HCT116 (cell line): ENCODE measurements around the gene RNGTT. TPM values are rescaled to one million over a fixed set of nuclear protein-coding genes. Genes with fewer than 3 reads are reported as not detected.

Source experiments
- ATAC-seq: fragments of 200-7000 bp; cut with Tn5 transposase; 2 replicates; pipeline ENCODE4 v1.9.1; 2020; ENCODE audit warnings: mild to moderate bottlenecking, moderate library complexity
- BruUV-seq: library from RNA; stranded (reverse); fragments of 400-500 nt; replicated peaks from 2 replicates; lab custom pipeline; 2021; lab: Mats Ljungman, UMichigan
- CTCF ChIA-PET: fragments of 300-600 bp; sonication (Branson Sonifier 250); formaldehyde crosslinking; loops from one replicate; lab custom pipeline; 2021; ENCODE audit warnings: antibody characterized with exemption; lab: Charles Lee
- POLR2A ChIA-PET: fragments of 300-600, 350-600 bp; sonication (Branson Sonifier 250); formaldehyde crosslinking; loops from one replicate; lab custom pipeline; 2021; ENCODE audit warnings: antibody characterized with exemption; lab: Charles Lee
- RAD21 ChIA-PET, 2 experiments: fragments of 300-600 bp; sonication (Branson Sonifier 250); formaldehyde crosslinking; loops; one replicate each; lab custom pipeline; 2023; ENCODE audit warnings: low total read pairs in 2 of 2; ENCODE audit not compliant: uncharacterized antibody in 2 of 2, unreplicated experiment in 2 of 2, low non-redundant PET in 1 of 2; lab: Charles Lee
- DNase-seq: peaks from one replicate; pipeline ENCODE4 v3.0.0-alpha.2; 2010; ENCODE audit warnings: low read depth, low spot score
- H2AFZ ChIP-seq: fragments of 200-600 bp; shearing (Covaris generic), sonication (generic); 2 replicates; pipeline ENCODE4 v1.6.1; 2017; ENCODE audit warnings: low read depth, mixed run types, mixed read lengths, antibody characterized with exemption, low read length; ENCODE audit not compliant: poor library complexity, severe bottlenecking
- H3K27ac ChIP-seq: 2 replicates; pipeline ENCODE4 v1.5.1; 2012; ENCODE audit warnings: low read depth, low read length
- H3K27me3 ChIP-seq: fragments of 200-600 bp; sonication (generic); 2 replicates; pipeline ENCODE4 v1.6.1; 2016; ENCODE audit warnings: mixed run types, low read length, mixed read lengths; ENCODE audit not compliant: insufficient read depth
- H3K36me3 ChIP-seq, 2 experiments: fragments of 200-500 bp in 1 of 2; fragments of 200-600 bp in 1 of 2; sonication (Bioruptor generic) in 1 of 2; sonication (generic) in 1 of 2; 2 replicates each; pipeline versions ENCODE4 v1.5.1 to v1.6.1; 2014 to 2016; ENCODE audit warnings: low read length in 2 of 2, inconsistent platforms in 1 of 2, mixed read lengths in 1 of 2, mixed run types in 1 of 2; ENCODE audit not compliant: insufficient read depth in 2 of 2, control insufficient read depth in 1 of 2
- H3K4me1 ChIP-seq, 2 experiments: fragments of 200-600 bp in 1 of 2; sonication (generic) in 1 of 2; 2 replicates each; pipeline versions ENCODE4 v1.5.1 to v1.6.1; 2012 to 2017; ENCODE audit warnings: low read length in 2 of 2, inconsistent platforms in 1 of 2, mild to moderate bottlenecking in 1 of 2, mixed read lengths in 1 of 2, mixed run types in 1 of 2, moderate library complexity in 1 of 2; ENCODE audit not compliant: insufficient read depth in 2 of 2, control insufficient read depth in 1 of 2
- H3K4me2 ChIP-seq: fragments of 200-600 bp; sonication (generic); 2 replicates; pipeline ENCODE4 v1.6.1; 2017; ENCODE audit warnings: mixed run types, low read length, mixed read lengths
- H3K4me3 ChIP-seq, 2 experiments: fragments of 200-600 bp in 1 of 2; sonication (generic) in 1 of 2; replicated peaks in 1 of 2; 2 replicates each; pipeline ENCODE4 v1.5.1; 2011 to 2016; ENCODE audit warnings: low read length in 2 of 2, control low read depth in 1 of 2, low read depth in 1 of 2, mild to moderate bottlenecking in 1 of 2, mixed read lengths in 1 of 2, mixed run types in 1 of 2
- H3K79me2 ChIP-seq: fragments of 200-600 bp; sonication (generic); 2 replicates; pipeline ENCODE4 v1.6.1; 2017; ENCODE audit warnings: mild to moderate bottlenecking, mixed run types, low read length, moderate library complexity, mixed read lengths; ENCODE audit not compliant: insufficient read depth
- H3K9ac ChIP-seq: fragments of 200-600 bp; sonication (generic); 2 replicates; pipeline ENCODE4 v1.6.1; 2016; ENCODE audit warnings: low read length, mixed read lengths
- H3K9me2 ChIP-seq: fragments of 200-600 bp; sonication (generic), shearing (Covaris generic); 2 replicates; pipeline ENCODE4 v1.6.1; 2017; ENCODE audit warnings: mixed run types, mild to moderate bottlenecking, moderate library complexity; ENCODE audit not compliant: insufficient read depth
- H3K9me3 ChIP-seq, 2 experiments: fragments of 200-500 bp in 1 of 2; fragments of 200-600 bp in 1 of 2; sonication (Bioruptor generic) in 1 of 2; sonication (generic) in 1 of 2; 2 replicates each; pipeline ENCODE4 v1.6.1; 2014 to 2017; ENCODE audit warnings: low read length in 2 of 2, mixed read lengths in 2 of 2, inconsistent platforms in 1 of 2, low read depth in 1 of 2, mild to moderate bottlenecking in 1 of 2, mixed run types in 1 of 2, moderate library complexity in 1 of 2; ENCODE audit not compliant: control insufficient read depth in 1 of 2, insufficient read depth in 1 of 2
- H4K20me1 ChIP-seq: fragments of 200-600 bp; sonication (generic), shearing (Covaris generic); 2 replicates; pipeline ENCODE4 v1.6.1; 2017; ENCODE audit warnings: mixed run types, mild to moderate bottlenecking, moderate library complexity; ENCODE audit not compliant: insufficient read depth
- CEBPB ChIP-seq: IDR thresholded peaks from 2 replicates; pipeline ENCODE4 v1.6.1; 2012; ENCODE audit warnings: low read depth
- CTCF ChIP-seq, 3 experiments: fragments of 200-600 bp in 1 of 3; sonication (generic) in 1 of 3; IDR thresholded peaks in 2 of 3; conservative IDR thresholded peaks in 1 of 3; 2 replicates each; pipeline ENCODE4 v1.5.1; 2012 to 2017; ENCODE audit warnings: low read depth in 2 of 3, low read length in 2 of 3, antibody characterized with exemption in 1 of 3, borderline replicate concordance in 1 of 3, control low read depth in 1 of 3, mild to moderate bottlenecking in 1 of 3, mixed read lengths in 1 of 3, mixed run types in 1 of 3, moderate library complexity in 1 of 3; ENCODE audit not compliant: insufficient read depth in 1 of 3
- EGR1 ChIP-seq: IDR thresholded peaks from 2 replicates; pipeline ENCODE4 v1.6.1; 2012; ENCODE audit warnings: low read depth
- EZH2 ChIP-seq: fragments of 200-600 bp; sonication (generic); IDR thresholded peaks from 2 replicates; pipeline ENCODE4 v1.6.1; 2017; ENCODE audit warnings: antibody characterized with exemption, mixed run types
- JUND ChIP-seq: IDR thresholded peaks from 2 replicates; pipeline ENCODE4 v1.6.1; 2012
- REST ChIP-seq: IDR thresholded peaks from 2 replicates; pipeline ENCODE4 v1.6.1; 2012; ENCODE audit warnings: low read depth
- SIN3A ChIP-seq: IDR thresholded peaks from 2 replicates; pipeline ENCODE4 v1.6.1; 2012; ENCODE audit warnings: low read depth
- SP1 ChIP-seq: IDR thresholded peaks from 2 replicates; pipeline ENCODE4 v1.6.1; 2012; ENCODE audit warnings: low read depth
- ZFX ChIP-seq: fragments of 450-650 bp; IDR thresholded peaks from 2 replicates; pipeline ENCODE4 v1.6.1; 2017
- intact Hi-C: fragments of 100-400 bp; cut with micrococcal nuclease; formaldehyde crosslinking; loops from 2 replicates; pipeline ENCODE4 v1.10.0; 2022
- total RNA-seq: library from RNA; stranded (reverse); gene quantifications from one replicate; pipeline ENCODE4 v1.2.1, GENCODE V29; 2021; ENCODE audit not compliant: unreplicated experiment

RNGTT gene
- total RNA-seq, 1 experiment from 2014 or later: 23.0 TPM

GRCh38 chr6:88882536-88882935 is 80.9 kb downstream of the RNGTT start (continued):
- TF ChIP-seq REST (no peak), ZFX (no peak)

GRCh38 chr6:88881451-88881850 is 82.0 kb downstream of the RNGTT start:
- ChIA-PET CTCF (no interaction called here), POLR2A (no interaction called here)

More at GRCh38 chr6:88881451-88881850, 82.0 kb downstream of the RNGTT start:
- DNase-seq: no peak
- H3K9ac ChIP-seq: no peak overlapping the region
- H3K27me3 ChIP-seq: no peaks in the 10 kb centered on the region
- H3K79me2 ChIP-seq: no peaks in the 10 kb centered on the region; the same call in 1 of the 2 replicates
- no TSS peak for BruUV-seq
- RAD21 ChIA-PET: no interaction called here
- H3K4me1 ChIP-seq: no peaks in the 10 kb centered on the region
- no peaks in the 10 kb centered on the region for H3K36me3 ChIP-seq
- no peak for TF ChIP-seq SP1
- TF ChIP-seq SIN3A: no peak
- no peak for TF ChIP-seq EZH2
- no peak for TF ChIP-seq CTCF (IDR thresholded peaks at IDR 0.05 in 2 of 3, conservative IDR thresholded peaks at IDR 0.05 in 1 of 3; ENCODE audit: borderline replicate concordance in 1 of 3, insufficient read depth in 1 of 3, low read depth in 2 of 3, low read length in 2 of 3)
- TF ChIP-seq JUND: no peak
- TF ChIP-seq EGR1: no peak
- TF ChIP-seq REST: no peak
- no peak for TF ChIP-seq CEBPB
- H3K4me3 ChIP-seq: no peak overlapping the region
- H2AFZ ChIP-seq: no peak overlapping the region
- ATAC-seq: no peak
- no peaks in the 10 kb centered on the region for H3K9me2 ChIP-seq
- no peak overlapping the region for H3K4me2 ChIP-seq
- no peak overlapping the region for H3K27ac ChIP-seq
- intact Hi-C loops: no loop called here
- H3K9me3 ChIP-seq: no peaks in the 10 kb centered on the region
- H4K20me1 ChIP-seq: no peaks in the 10 kb centered on the region
